Lung (tissue), 12 donors: ENCODE data around the gene DZANK1. TPM values are rescaled to one million over a fixed set of nuclear protein-coding genes. Genes with fewer than 3 reads are reported as not detected.

ENCODE experiments used
- ATAC-seq: fragments of 200-7000 bp; cut with Tn5 transposase; one replicate; pipeline ENCODE4 v1.9.1; 2020; ENCODE audit warnings: moderate number of reproducible peaks; ENCODE audit not compliant: insufficient read depth, low FRiP score
- DNase-seq, 3 donors: peaks; one replicate each; pipeline ENCODE4 v3.0.0-alpha.2; 2013 to 2017
- H3K27ac ChIP-seq, 2 donors: one replicate each; pipeline ENCODE4 v1.5.1; 2013; ENCODE audit warnings: mild to moderate bottlenecking in 2 of 2, moderate library complexity in 2 of 2, control low read depth in 1 of 2, inconsistent platforms in 1 of 2, low read depth in 1 of 2, low read length in 1 of 2
- H3K27me3 ChIP-seq, 3 donors: one replicate each; pipeline ENCODE4 v1.5.1; 2013; ENCODE audit warnings: low read length in 2 of 3; ENCODE audit not compliant: control insufficient read depth in 3 of 3, insufficient read depth in 3 of 3
- H3K36me3 ChIP-seq, 4 donors: one replicate each; pipeline ENCODE4 v1.5.1; 2013; ENCODE audit warnings: low read length in 4 of 4, mild to moderate bottlenecking in 1 of 4, moderate library complexity in 1 of 4; ENCODE audit not compliant: control insufficient read depth in 4 of 4, insufficient read depth in 4 of 4
- H3K4me1 ChIP-seq, 5 donors: one replicate each; pipeline ENCODE4 v1.5.1; 2013; ENCODE audit warnings: low read length in 5 of 5, mild to moderate bottlenecking in 2 of 5, moderate library complexity in 1 of 5; ENCODE audit not compliant: control insufficient read depth in 5 of 5, insufficient read depth in 5 of 5
- H3K4me3 ChIP-seq: one replicate; pipeline ENCODE4 v1.5.1; 2013; ENCODE audit warnings: mild to moderate bottlenecking, control low read depth, moderate library complexity
- H3K9ac ChIP-seq, 2 donors: one replicate each; pipeline ENCODE4 v1.5.1; 2013; ENCODE audit warnings: low read length in 2 of 2, control low read depth in 1 of 2; ENCODE audit not compliant: insufficient read depth in 1 of 2
- H3K9me3 ChIP-seq, 4 donors: one replicate each; pipeline ENCODE4 v1.5.1; 2013; ENCODE audit warnings: low read length in 3 of 4, mild to moderate bottlenecking in 1 of 4, moderate library complexity in 1 of 4; ENCODE audit not compliant: control insufficient read depth in 4 of 4, insufficient read depth in 3 of 4
- WGBS, 2 donors: extraction: QIAGEN DNeasy Blood & Tissue Kit; methylation state at CpG; one replicate each; pipeline ENCODE4 v1.1.7; 2013; 5-methylcytosine and 5-hydroxymethylcytosine counted together
- polyA plus RNA-seq, 2 donors: library from polyadenylated mRNA; stranded (reverse); fragments of 200-250 nt; gene quantifications; one replicate each; pipeline ENCODE4 v1.2.1, GENCODE V29; 2013
- total RNA-seq, 2 donors: library from RNA; depleted of rRNA in 1 of 2; stranded (reverse); fragments of >200 nt in 1 of 2; gene quantifications; one replicate each; pipeline ENCODE4 v1.2.1, GENCODE V29; 2014 to 2021
- TF ChIP-seq, protein P1 (sequence below): IDR thresholded peaks from 2 replicates; pipeline ENCODE4 v1.5.1; 2012; ENCODE audit warnings: mild to moderate bottlenecking; ENCODE audit errors: control extremely low read depth, extremely low read depth
- donor health status: control.
- donor health status: control.
- donor health status: Bipolar disorder and iron deficiency.
- donor health status: healthy.
- donor health status: DM: yes; HTN: yes; CAD: no.

The DZANK1 gene
- total and polyA plus RNA-seq, 4 donors = 1.8 to 7.6 (median 4.7) TPM

GRCh38 chr20:18513208-18513607 is 46.4 kb upstream of the DZANK1 start:
- H3K27ac ChIP-seq = no peak overlapping the region
- H3K4me1 ChIP-seq = peaks cover 0 to 5% (median 3%) of the 10 kb centered on the region in 5 donors
- H3K27me3 ChIP-seq = no peaks in the 10 kb centered on the region
- no peak overlapping the region for H3K4me3 ChIP-seq
- H3K9me3 ChIP-seq = no peaks in the 10 kb centered on the region
- no peak overlapping the region for H3K9ac ChIP-seq
- peaks cover 2 to 15% (median 8%) of the 10 kb centered on the region in 4 donors for H3K36me3 ChIP-seq
- TF ChIP-seq, protein P1, sequence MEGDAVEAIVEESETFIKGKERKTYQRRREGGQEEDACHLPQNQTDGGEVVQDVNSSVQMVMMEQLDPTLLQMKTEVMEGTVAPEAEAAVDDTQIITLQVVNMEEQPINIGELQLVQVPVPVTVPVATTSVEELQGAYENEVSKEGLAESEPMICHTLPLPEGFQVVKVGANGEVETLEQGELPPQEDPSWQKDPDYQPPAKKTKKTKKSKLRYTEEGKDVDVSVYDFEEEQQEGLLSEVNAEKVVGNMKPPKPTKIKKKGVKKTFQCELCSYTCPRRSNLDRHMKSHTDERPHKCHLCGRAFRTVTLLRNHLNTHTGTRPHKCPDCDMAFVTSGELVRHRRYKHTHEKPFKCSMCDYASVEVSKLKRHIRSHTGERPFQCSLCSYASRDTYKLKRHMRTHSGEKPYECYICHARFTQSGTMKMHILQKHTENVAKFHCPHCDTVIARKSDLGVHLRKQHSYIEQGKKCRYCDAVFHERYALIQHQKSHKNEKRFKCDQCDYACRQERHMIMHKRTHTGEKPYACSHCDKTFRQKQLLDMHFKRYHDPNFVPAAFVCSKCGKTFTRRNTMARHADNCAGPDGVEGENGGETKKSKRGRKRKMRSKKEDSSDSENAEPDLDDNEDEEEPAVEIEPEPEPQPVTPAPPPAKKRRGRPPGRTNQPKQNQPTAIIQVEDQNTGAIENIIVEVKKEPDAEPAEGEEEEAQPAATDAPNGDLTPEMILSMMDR = no peak
- DNase-seq = no peak
- ATAC-seq = no peak
- WGBS, 2 donors = 54 to 66% methylated on average over 7 of the region's 7 CpGs

DNA sequence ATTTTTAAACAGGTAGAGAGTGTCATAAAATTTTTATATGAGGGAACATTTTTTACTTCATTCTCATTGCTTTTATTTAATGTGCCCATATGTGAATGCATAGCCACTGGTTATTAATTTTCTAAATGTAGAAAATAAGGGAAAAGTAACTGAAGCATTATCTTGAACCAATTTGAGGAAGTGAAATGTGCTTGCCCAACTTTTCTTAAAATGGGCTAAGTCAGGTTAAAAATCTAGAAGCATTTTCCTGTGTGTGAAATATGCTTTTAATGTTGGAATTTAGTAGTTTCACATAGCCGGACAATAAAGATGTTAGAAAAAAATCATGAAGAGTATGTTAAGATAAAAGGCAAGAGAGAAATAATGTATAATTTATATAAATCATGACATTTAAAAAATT is 44.7 kb upstream of the DZANK1 start:
- TF ChIP-seq, protein P1 = no peak
- DNase-seq = no peak

GRCh38 chr20:18507218-18508191 is 40.7 kb upstream of the DZANK1 start, which contains the start of gene SEC23B:
Gene SEC23B (plus strand): TSS chr20:18507940. CDS start chr20:18510836, 2,896 bp downstream.
- H3K4me1 ChIP-seq = peaks cover 0 to 11% (median 5%) of the 10 kb centered on the region in 5 donors
- no peaks in the 10 kb centered on the region for H3K9me3 ChIP-seq
- TF ChIP-seq, protein P1 = no peak
- DNase-seq = peak; percentile 96 to 98 (median 98)
- H3K9ac ChIP-seq = peak within 1 kb of the TSS; percentile 71 to 94
- H3K36me3 ChIP-seq = peaks cover 0 to 7% (median 1%) of the 10 kb centered on the region in 4 donors
- ATAC-seq = peak; percentile 98
- peak within 1 kb of the TSS; percentile 76 for H3K4me3 ChIP-seq
- WGBS, 2 donors = 0% methylated on average over 69 of the region's 69 CpGs
- H3K27ac ChIP-seq = peak within 1 kb of the TSS; percentile 86 to 99
- peaks cover 0 to 13% (median 10%) of the 10 kb centered on the region in 3 donors for H3K27me3 ChIP-seq

More for the DNA sequence above, 44.7 kb upstream of the DZANK1 start:
- Histone ChIP-seq H3K4me1 (peaks cover 0 to 11% (median 5%) of the 10 kb centered on the region in 5 donors), H3K9ac (no peak overlapping the region), H3K4me3 (no peak overlapping the region), H3K36me3 (peaks cover 2 to 12% (median 7%) of the 10 kb centered on the region in 4 donors), H3K27ac (no peak overlapping the region), H3K27me3 (no peaks in the 10 kb centered on the region), H3K9me3 (no peaks in the 10 kb centered on the region)
- WGBS, 2 donors = 47 to 66% methylated on average over 1 of the region's 1 CpG
- no peak for ATAC-seq
